ENCODE results near the gene SLC7A1.

- no peak for TF ChIP-seq TARDBP (IDR thresholded peaks at IDR 0.05)
- no peak for TF ChIP-seq CTBP1 (IDR thresholded peaks at IDR 0.05; ENCODE audit: borderline replicate concordance)
- TF ChIP-seq BHLHE40 (IDR thresholded peaks at IDR 0.05; ENCODE audit: borderline replicate concordance) = no peak
- TF ChIP-seq PKNOX1 (IDR thresholded peaks at IDR 0.05) = no peak
- no peak for TF ChIP-seq FOXA1 (IDR thresholded peaks at IDR 0.05)
- TF ChIP-seq L3MBTL2 (conservative IDR thresholded peaks at IDR 0.05) = no peak
- TF ChIP-seq SUZ12 (IDR thresholded peaks at IDR 0.05) = no peak
- no peak for TF ChIP-seq ZNF384 (IDR thresholded peaks at IDR 0.05)
- TF ChIP-seq ELF4 (IDR thresholded peaks at IDR 0.05) = no peak
- no peak for TF ChIP-seq SP1 (IDR thresholded peaks at IDR 0.05)
Observed at GRCh38 chr13:29513002-29513980, 82.2 kb downstream of the SLC7A1 start.
